Ishikawa (cell line): ENCODE measurements around the gene SLC6A15.

Experiments used
- CEBPB ChIP-seq: IDR thresholded peaks from 2 replicates; pipeline ENCODE4 v1.6.1; 2012
- CREB1 ChIP-seq: IDR thresholded peaks from 2 replicates; pipeline ENCODE4 v1.6.1; 2012; ENCODE audit warnings: low read depth
- EGR1 ChIP-seq: IDR thresholded peaks from 2 replicates; pipeline ENCODE4 v1.6.1; 2012
- EP300 ChIP-seq: IDR thresholded peaks from 2 replicates; pipeline ENCODE4 v1.6.1; 2012; ENCODE audit warnings: borderline replicate concordance
- FOXM1 ChIP-seq: IDR thresholded peaks from 2 replicates; pipeline ENCODE4 v1.6.1; 2012; ENCODE audit warnings: low read depth, borderline replicate concordance
- NFIC ChIP-seq: IDR thresholded peaks from 2 replicates; pipeline ENCODE4 v1.6.1; 2012
- RAD21 ChIP-seq: IDR thresholded peaks from 2 replicates; pipeline ENCODE4 v1.6.1; 2012; ENCODE audit warnings: low read depth
- TAF1 ChIP-seq: IDR thresholded peaks from 2 replicates; pipeline ENCODE4 v1.6.1; 2012; ENCODE audit warnings: low read depth, mild to moderate bottlenecking
- TCF12 ChIP-seq: IDR thresholded peaks from 2 replicates; pipeline ENCODE4 v1.6.1; 2012; ENCODE audit warnings: low read depth
- TEAD4 ChIP-seq: IDR thresholded peaks from 2 replicates; pipeline ENCODE4 v1.6.1; 2012
- YY1 ChIP-seq: IDR thresholded peaks from 2 replicates; pipeline ENCODE4 v1.6.1; 2012; ENCODE audit warnings: low read depth
- ZBTB7A ChIP-seq: IDR thresholded peaks from 2 replicates; pipeline ENCODE4 v1.6.1; 2012; ENCODE audit warnings: low read depth
- TF ChIP-seq, protein P1 (sequence below): IDR thresholded peaks from 2 replicates; pipeline ENCODE4 v1.6.1; 2012; ENCODE audit warnings: low read depth, mild to moderate bottlenecking
- TF ChIP-seq, protein P2 (sequence below): IDR thresholded peaks from 2 replicates; pipeline ENCODE4 v1.6.1; 2012
- TF ChIP-seq, protein P3 (sequence below): IDR thresholded peaks from 2 replicates; pipeline ENCODE4 v1.6.1; 2012

Gene SLC6A15

GRCh38 chr12:84826925-84827324, 85.7 kb downstream of the SLC6A15 start:
- no peak for TF ChIP-seq NFIC
- TF ChIP-seq, protein P1, sequence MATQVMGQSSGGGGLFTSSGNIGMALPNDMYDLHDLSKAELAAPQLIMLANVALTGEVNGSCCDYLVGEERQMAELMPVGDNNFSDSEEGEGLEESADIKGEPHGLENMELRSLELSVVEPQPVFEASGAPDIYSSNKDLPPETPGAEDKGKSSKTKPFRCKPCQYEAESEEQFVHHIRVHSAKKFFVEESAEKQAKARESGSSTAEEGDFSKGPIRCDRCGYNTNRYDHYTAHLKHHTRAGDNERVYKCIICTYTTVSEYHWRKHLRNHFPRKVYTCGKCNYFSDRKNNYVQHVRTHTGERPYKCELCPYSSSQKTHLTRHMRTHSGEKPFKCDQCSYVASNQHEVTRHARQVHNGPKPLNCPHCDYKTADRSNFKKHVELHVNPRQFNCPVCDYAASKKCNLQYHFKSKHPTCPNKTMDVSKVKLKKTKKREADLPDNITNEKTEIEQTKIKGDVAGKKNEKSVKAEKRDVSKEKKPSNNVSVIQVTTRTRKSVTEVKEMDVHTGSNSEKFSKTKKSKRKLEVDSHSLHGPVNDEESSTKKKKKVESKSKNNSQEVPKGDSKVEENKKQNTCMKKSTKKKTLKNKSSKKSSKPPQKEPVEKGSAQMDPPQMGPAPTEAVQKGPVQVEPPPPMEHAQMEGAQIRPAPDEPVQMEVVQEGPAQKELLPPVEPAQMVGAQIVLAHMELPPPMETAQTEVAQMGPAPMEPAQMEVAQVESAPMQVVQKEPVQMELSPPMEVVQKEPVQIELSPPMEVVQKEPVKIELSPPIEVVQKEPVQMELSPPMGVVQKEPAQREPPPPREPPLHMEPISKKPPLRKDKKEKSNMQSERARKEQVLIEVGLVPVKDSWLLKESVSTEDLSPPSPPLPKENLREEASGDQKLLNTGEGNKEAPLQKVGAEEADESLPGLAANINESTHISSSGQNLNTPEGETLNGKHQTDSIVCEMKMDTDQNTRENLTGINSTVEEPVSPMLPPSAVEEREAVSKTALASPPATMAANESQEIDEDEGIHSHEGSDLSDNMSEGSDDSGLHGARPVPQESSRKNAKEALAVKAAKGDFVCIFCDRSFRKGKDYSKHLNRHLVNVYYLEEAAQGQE: no peak
- TF ChIP-seq EGR1: no peak
- no peak for TF ChIP-seq FOXM1
- TF ChIP-seq EP300: no peak
- no peak for TF ChIP-seq CREB1
- no peak for TF ChIP-seq RAD21
- TF ChIP-seq YY1: no peak
- TF ChIP-seq TAF1: no peak
- TF ChIP-seq, protein P2, sequence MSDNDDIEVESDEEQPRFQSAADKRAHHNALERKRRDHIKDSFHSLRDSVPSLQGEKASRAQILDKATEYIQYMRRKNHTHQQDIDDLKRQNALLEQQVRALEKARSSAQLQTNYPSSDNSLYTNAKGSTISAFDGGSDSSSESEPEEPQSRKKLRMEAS: no peak
- TF ChIP-seq, protein P3, sequence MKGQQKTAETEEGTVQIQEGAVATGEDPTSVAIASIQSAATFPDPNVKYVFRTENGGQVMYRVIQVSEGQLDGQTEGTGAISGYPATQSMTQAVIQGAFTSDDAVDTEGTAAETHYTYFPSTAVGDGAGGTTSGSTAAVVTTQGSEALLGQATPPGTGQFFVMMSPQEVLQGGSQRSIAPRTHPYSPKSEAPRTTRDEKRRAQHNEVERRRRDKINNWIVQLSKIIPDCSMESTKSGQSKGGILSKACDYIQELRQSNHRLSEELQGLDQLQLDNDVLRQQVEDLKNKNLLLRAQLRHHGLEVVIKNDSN: no peak
- TF ChIP-seq TCF12: no peak
- TF ChIP-seq ZBTB7A: no peak
- no peak for TF ChIP-seq CEBPB

DNA sequence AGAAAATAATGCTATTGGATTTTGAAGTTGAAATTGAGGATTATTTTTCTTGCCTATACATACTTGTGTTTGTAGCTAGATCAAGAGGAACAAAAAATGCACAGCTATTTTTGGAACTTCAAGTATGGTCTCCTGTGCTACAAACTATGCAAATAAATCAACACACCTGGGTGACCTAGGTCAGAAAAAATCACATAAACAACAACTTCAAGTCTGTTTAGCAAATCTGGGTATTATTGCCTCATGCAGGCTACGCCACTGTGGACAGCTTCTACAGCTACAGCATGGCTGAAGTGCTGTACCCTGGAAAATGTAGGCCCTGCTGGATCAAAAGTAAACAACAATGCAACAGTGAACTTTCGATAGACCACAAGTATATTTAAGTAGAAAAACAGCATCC, 87.5 kb downstream of the SLC6A15 start:
- TF ChIP-seq FOXM1 (no peak), EGR1 (no peak), CEBPB (no peak), TAF1 (no peak), NFIC (no peak), RAD21 (no peak), TEAD4 (no peak), ZBTB7A (no peak), CREB1 (no peak), EP300 (no peak), TCF12 (no peak), YY1 (no peak)
- TF ChIP-seq, protein P1: no peak
- TF ChIP-seq, protein P3: no peak
- TF ChIP-seq, protein P2: no peak

DNA sequence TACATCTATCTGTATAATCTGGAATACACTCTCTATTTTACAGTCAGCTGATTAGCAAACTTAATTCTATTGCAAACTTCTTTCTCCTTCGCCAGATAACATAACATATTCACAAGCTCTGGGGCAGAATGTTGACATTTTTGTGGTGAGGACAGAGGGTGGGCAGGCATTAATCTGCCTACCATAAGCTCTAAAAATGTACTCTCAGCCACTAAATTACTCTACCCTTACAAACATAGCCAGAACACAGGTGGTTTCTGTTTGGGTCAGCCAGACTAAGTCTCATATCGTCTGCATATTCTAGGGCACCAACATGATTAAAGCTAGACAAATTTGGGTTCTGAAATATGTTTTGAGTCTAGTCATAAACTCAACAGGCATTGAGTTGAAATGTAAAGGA, 90.1 kb downstream of the SLC6A15 start:
- TF ChIP-seq TAF1 (no peak), TCF12 (no peak), NFIC (no peak)
- TF ChIP-seq, protein P3: no peak

- no peak for TF ChIP-seq EGR1
- no peak for TF ChIP-seq YY1
- TF ChIP-seq, protein P2: no peak
- TF ChIP-seq TCF12: no peak
- TF ChIP-seq CEBPB: no peak
- TF ChIP-seq, protein P3: no peak
- TF ChIP-seq EP300: no peak
- no peak for TF ChIP-seq CREB1
- no peak for TF ChIP-seq TAF1
These were observed 95.5 kb downstream of the SLC6A15 start for GRCh38 chr12:84816916-84817695.

- TF ChIP-seq EGR1: no peak
- TF ChIP-seq, protein P3: no peak
- no peak for TF ChIP-seq YY1
- no peak for TF ChIP-seq TEAD4
- no peak for TF ChIP-seq RAD21
- TF ChIP-seq ZBTB7A: no peak
- no peak for TF ChIP-seq EP300
- TF ChIP-seq NFIC: no peak
These were observed 97.8 kb downstream of the SLC6A15 start for GRCh38 chr12:84814664-84815245.
